ENCODE data around the gene AKAP5.

DNA sequence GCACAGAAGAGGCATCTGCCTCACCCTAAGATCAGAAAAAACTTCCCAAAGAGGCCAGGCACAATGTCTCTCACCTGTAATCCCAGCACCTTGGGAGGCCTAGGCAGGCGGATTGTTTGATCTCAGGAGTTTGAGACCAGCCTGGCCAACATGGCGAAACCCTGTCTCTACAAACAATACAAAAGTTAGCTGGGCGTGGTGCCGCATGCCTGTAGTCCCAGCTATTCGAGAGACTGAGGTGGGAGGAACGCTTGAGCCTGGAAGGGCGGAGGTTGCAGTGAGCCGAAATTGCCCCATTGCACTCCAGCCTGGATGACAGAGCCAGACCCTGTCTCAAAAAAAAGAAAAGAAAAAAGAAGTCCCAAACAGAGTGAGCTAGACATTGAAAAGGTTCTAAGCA, 43.7 kb downstream of the AKAP5 start:
- TF ChIP-seq, protein P1, sequence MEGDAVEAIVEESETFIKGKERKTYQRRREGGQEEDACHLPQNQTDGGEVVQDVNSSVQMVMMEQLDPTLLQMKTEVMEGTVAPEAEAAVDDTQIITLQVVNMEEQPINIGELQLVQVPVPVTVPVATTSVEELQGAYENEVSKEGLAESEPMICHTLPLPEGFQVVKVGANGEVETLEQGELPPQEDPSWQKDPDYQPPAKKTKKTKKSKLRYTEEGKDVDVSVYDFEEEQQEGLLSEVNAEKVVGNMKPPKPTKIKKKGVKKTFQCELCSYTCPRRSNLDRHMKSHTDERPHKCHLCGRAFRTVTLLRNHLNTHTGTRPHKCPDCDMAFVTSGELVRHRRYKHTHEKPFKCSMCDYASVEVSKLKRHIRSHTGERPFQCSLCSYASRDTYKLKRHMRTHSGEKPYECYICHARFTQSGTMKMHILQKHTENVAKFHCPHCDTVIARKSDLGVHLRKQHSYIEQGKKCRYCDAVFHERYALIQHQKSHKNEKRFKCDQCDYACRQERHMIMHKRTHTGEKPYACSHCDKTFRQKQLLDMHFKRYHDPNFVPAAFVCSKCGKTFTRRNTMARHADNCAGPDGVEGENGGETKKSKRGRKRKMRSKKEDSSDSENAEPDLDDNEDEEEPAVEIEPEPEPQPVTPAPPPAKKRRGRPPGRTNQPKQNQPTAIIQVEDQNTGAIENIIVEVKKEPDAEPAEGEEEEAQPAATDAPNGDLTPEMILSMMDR (IDR thresholded peaks at IDR 0.05), result no peak
- no peak for TF ChIP-seq POLR2AphosphoS5 (IDR thresholded peaks at IDR 0.05)
